Stomach smooth muscle (tissue), 2 donors: ENCODE measurements around the gene PMIS2.
"Not testable (repeated sequence)": the region's sequence is repeated elsewhere in the genome, so short reads cannot be mapped to it uniquely, and the experiment has no call there.

Experiments used
- H3K27ac ChIP-seq: one replicate; pipeline ENCODE4 v1.7.0; 2013; ENCODE audit warnings: mild to moderate bottlenecking, low read length, inconsistent platforms
- H3K27me3 ChIP-seq, 2 donors: one replicate each; pipeline ENCODE4 v1.7.0; 2013; ENCODE audit warnings: low read length in 2 of 2; ENCODE audit not compliant: insufficient read depth in 2 of 2, control insufficient read depth in 1 of 2
- H3K36me3 ChIP-seq, 2 donors: one replicate each; pipeline ENCODE4 v1.7.0; 2013; ENCODE audit warnings: low read length in 2 of 2; ENCODE audit not compliant: control insufficient read depth in 2 of 2, insufficient read depth in 2 of 2
- H3K4me1 ChIP-seq: one replicate; pipeline ENCODE4 v1.7.0; 2013; ENCODE audit warnings: low read length; ENCODE audit not compliant: control insufficient read depth, insufficient read depth
- H3K4me3 ChIP-seq, 2 donors: one replicate each; pipeline ENCODE4 v1.7.0; 2013; ENCODE audit warnings: low read length in 2 of 2
- H3K9ac ChIP-seq, 2 donors: one replicate each; pipeline ENCODE4 v1.7.0; 2013; ENCODE audit warnings: low read length in 2 of 2, mild to moderate bottlenecking in 1 of 2
- H3K9me3 ChIP-seq, 2 donors: one replicate each; pipeline ENCODE4 v1.7.0; 2013; ENCODE audit warnings: low read length in 2 of 2; ENCODE audit not compliant: control insufficient read depth in 2 of 2
- donor health status: healthy.
- donor health status: Pancreatic carcinoma.

PMIS2 gene

DNA sequence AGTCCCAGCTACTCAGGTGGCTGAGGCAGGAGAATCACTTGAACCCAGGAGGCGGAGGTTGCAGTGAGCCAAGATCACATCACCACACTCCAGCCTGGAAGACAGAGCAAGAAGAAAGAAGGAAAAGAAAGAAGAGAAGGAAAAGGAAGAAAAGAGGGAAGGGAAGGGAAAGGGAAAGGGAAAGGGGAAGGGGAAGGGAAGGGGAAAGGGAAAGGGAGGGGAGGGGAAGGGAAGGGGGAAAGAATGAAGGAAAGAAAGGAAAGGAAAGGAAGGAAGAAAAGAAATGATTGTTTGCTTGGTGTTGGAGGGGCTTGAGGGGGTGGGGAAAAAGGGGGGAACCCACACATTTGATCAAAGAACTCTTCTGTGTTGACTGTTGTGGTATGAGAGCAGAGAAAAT, 10.0 kb downstream of the PMIS2 start:
- Histone ChIP-seq H3K4me1 (no peaks in the 10 kb centered on the region), H3K4me3 (no peak overlapping the region), H3K27me3 (peaks cover 0 to 2% of the 10 kb centered on the region in 2 donors), H3K9ac (no peak overlapping the region), H3K27ac (no peak overlapping the region), H3K9me3 (no peaks in the 10 kb centered on the region), H3K36me3 (no peaks in the 10 kb centered on the region)

DNA sequence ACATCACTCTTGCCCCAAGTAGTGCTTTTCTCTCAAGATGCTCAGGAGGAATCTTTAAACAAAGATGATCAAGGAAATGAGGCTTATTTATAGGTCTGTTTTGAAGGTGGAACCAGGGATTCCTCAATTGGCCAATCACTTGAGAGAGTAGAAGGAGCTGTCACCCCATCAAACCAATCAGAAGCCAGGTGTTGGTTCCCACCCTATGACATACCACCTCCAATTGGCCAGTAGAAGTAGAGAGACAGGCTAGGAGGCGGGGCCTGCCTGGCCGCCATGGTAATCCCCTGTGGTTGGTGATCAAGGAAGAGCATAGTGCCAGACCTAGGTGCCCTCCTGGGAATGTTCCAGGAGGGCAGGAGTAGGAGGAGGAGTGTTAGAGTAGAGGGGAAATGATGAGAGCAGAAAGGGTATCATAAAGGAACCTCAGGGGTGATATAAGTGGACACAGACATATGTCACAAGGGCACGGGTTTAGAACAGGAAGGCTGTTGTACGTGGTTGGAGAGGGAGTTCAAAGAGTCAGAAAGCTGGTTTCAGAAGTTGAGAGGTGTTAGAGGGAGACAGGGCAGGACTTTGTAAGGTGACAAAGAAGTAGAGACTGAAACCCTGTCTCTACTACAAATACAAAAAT, 10.5 kb downstream of the PMIS2 start:
- no peak overlapping the region for H3K4me3 ChIP-seq
- H3K36me3 ChIP-seq = no peaks in the 10 kb centered on the region
- H3K4me1 ChIP-seq = no peaks in the 10 kb centered on the region
- no peak overlapping the region for H3K27ac ChIP-seq
- H3K9ac ChIP-seq = no peak overlapping the region
- peaks cover 0 to 2% of the 10 kb centered on the region in 2 donors for H3K27me3 ChIP-seq
- no peaks in the 10 kb centered on the region for H3K9me3 ChIP-seq

GRCh38 chr19:35601971-35602370, 16.0 kb downstream of the PMIS2 start:
- Histone ChIP-seq H3K4me3 (no peak overlapping the region), H3K27me3 (peaks cover 0 to 2% of the 10 kb centered on the region in 2 donors)

DNA sequence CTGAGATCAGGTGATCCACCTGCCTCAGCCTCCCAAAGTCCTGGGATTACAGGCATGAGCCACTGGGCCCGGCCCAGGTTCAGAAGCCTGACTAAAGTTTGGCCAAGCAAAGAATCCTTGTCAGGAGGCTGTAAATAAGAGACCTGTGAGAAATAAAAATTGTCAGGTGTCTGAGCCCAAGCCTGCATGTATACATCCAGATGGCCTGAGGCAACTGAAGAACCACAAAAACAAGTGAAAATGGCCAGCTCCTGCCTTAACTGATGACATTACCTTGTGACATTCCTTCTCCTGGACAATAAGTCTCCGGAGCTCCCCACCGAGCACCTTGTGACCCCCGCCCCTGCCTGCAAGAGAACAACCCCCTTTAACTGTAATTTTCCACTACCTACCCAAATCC, 18.5 kb downstream of the PMIS2 start:
- H3K27me3 ChIP-seq, H3K36me3 ChIP-seq, H3K4me3 ChIP-seq, H3K9me3 ChIP-seq, H3K9ac ChIP-seq, H3K4me1 ChIP-seq, H3K27ac ChIP-seq: not testable (repeated sequence)

More at GRCh38 chr19:35601971-35602370, 16.0 kb downstream of the PMIS2 start:
- H3K27ac ChIP-seq = no peak overlapping the region
- no peaks in the 10 kb centered on the region for H3K4me1 ChIP-seq
- no peaks in the 10 kb centered on the region for H3K36me3 ChIP-seq
- no peak overlapping the region for H3K9ac ChIP-seq
- H3K9me3 ChIP-seq = no peaks in the 10 kb centered on the region

GRCh38 chr19:35607170-35607569, 21.2 kb downstream of the PMIS2 start:
- not testable (repeated sequence) for H3K9me3 ChIP-seq, H3K9ac ChIP-seq, H3K27ac ChIP-seq, H3K27me3 ChIP-seq, H3K4me3 ChIP-seq, H3K4me1 ChIP-seq, H3K36me3 ChIP-seq

- peaks cover 5% of the 10 kb centered on the region for H3K4me1 ChIP-seq
- no peak overlapping the region for H3K27ac ChIP-seq
- H3K9ac ChIP-seq = no peak overlapping the region
- H3K27me3 ChIP-seq = no peaks in the 10 kb centered on the region
- no peaks in the 10 kb centered on the region for H3K36me3 ChIP-seq
- peaks cover 0 to 5% of the 10 kb centered on the region in 2 donors for H3K9me3 ChIP-seq
- H3K4me3 ChIP-seq = no peak overlapping the region
Observed at GRCh38 chr19:35607661-35608060, 21.7 kb downstream of the PMIS2 start.

GRCh38 chr19:35608251-35608650, 22.3 kb downstream of the PMIS2 start:
- Histone ChIP-seq H3K4me3 (no peak overlapping the region), H3K4me1 (peaks cover 9% of the 10 kb centered on the region), H3K27me3 (no peaks in the 10 kb centered on the region), H3K9ac (no peak overlapping the region), H3K36me3 (no peaks in the 10 kb centered on the region), H3K27ac (no peak overlapping the region), H3K9me3 (peaks cover 0 to 5% of the 10 kb centered on the region in 2 donors)

DNA sequence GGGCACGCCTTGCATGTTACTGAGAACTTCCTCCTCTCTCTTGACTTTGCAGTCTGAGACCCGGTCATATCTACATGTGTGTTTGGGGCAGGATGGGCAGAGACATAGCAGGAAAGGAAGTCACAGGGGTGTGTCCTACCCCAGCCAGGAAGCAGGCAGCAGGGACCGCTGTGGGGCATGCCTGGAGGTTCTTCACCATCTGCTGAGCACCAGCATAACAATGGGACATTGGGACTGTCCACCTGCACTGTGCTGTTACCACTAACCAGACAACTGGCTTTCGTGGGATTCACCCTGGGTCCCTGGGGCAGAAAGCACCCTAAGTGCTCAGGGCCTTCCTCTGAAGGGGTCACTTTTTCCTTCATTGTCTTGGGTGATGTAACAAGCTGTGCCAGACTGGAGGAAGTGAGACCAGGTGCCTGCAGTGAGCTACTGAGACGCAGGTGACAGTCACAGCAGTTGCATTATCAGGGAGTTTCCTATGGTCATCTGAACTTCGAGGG, 23.9 kb downstream of the PMIS2 start:
- peaks cover 0 to 5% of the 10 kb centered on the region in 2 donors for H3K9me3 ChIP-seq
- H3K4me1 ChIP-seq = peaks cover 9% of the 10 kb centered on the region
- no peak overlapping the region for H3K4me3 ChIP-seq
- no peaks in the 10 kb centered on the region for H3K27me3 ChIP-seq
- no peak overlapping the region for H3K9ac ChIP-seq
- no peaks in the 10 kb centered on the region for H3K36me3 ChIP-seq
- no peak overlapping the region for H3K27ac ChIP-seq

DNA sequence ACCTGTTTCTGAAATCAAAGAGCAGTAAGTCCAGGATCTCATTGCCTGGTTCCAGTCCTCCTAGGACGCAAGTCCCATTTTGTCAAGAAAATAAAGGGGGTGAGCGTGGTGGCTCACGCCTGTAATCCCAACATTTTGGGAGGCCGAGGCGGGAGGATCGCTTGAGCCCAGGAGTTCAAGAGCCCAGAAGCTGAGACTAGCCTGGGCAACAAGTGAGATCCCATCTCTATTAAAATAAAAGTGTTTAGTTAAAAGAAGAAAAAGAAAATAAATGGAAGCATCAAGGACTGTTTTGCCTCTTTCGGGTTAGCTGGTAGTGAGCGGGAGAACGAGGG, 26.2 kb downstream of the PMIS2 start:
- H3K9ac ChIP-seq = peak overlapping the region in 1 of 2 donors; percentile 71
- peaks cover 0 to 5% of the 10 kb centered on the region in 2 donors for H3K9me3 ChIP-seq
- peaks cover 9% of the 10 kb centered on the region for H3K4me1 ChIP-seq
- H3K4me3 ChIP-seq = peak overlapping the region; percentile 66 to 91
- no peaks in the 10 kb centered on the region for H3K27me3 ChIP-seq
- peaks cover 0 to 10% of the 10 kb centered on the region in 2 donors for H3K36me3 ChIP-seq
- H3K27ac ChIP-seq = no peak overlapping the region

- H3K9me3 ChIP-seq = peaks cover 0 to 3% of the 10 kb centered on the region in 2 donors
- H3K4me1 ChIP-seq = peaks cover 9% of the 10 kb centered on the region
- H3K9ac ChIP-seq = peak within 1 kb of the TSS; percentile 71 to 93
- peak within 1 kb of the TSS; percentile 46 for H3K27ac ChIP-seq
- no peaks in the 10 kb centered on the region for H3K27me3 ChIP-seq
- H3K4me3 ChIP-seq = peak within 1 kb of the TSS; percentile 66 to 91
- H3K36me3 ChIP-seq = peaks cover 0 to 10% of the 10 kb centered on the region in 2 donors
Observed at GRCh38 chr19:35612559-35613321, 26.8 kb downstream of the PMIS2 start, which contains the start of gene HAUS5. Gene HAUS5 (plus strand): TSS chr19:35612735. CDS start chr19:35612795, 60 bp downstream.

DNA sequence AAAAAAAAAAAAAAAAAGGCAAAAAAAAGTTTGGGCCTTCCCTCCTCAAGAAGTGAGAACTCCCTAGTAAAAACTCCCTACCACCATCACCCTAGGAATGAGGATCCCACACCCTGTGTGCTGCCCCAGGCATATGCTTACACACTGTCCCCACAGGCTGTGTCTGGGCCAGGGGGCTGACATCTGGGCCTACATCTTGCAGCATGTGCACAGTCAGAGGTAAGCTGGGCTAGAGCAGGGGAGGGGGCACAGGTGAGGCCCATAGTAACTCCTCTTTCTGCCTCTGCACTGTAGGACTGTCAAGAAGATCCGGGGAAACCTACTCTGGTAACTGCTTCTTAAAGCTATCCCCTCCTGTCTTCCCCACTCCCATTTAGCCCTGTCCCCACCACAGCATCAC, 27.6 kb downstream of the PMIS2 start:
- Histone ChIP-seq H3K9me3 (no peaks in the 10 kb centered on the region), H3K36me3 (peaks cover 0 to 10% of the 10 kb centered on the region in 2 donors), H3K9ac (no peak overlapping the region), H3K4me1 (peaks cover 9% of the 10 kb centered on the region), H3K27ac (no peak overlapping the region), H3K27me3 (no peaks in the 10 kb centered on the region), H3K4me3 (no peak overlapping the region)
